Right ventricle myocardium superior (tissue), 1 donor: Measurements from ENCODE around the gene TDP1. TPM values are rescaled to one million over a fixed set of nuclear protein-coding genes. Genes with fewer than 3 reads are reported as not detected.
"Not testable (repeated sequence)": the region's sequence is repeated elsewhere in the genome, so short reads cannot be mapped to it uniquely, and the experiment has no call there.

Experiments used
- ATAC-seq: fragments of 200-7000 bp; cut with Tn5 transposase; one replicate; pipeline ENCODE4 v1.9.1; 2020; ENCODE audit warnings: mild to moderate bottlenecking; ENCODE audit not compliant: poor library complexity
- DNase-seq: peaks from one replicate; pipeline ENCODE4 v3.0.0-alpha.2; 2020
- intact Hi-C: fragments of 100-400 bp; cut with DNase I; formaldehyde crosslinking; loops from one replicate; pipeline ENCODE4 v1.11.2; 2022
- total RNA-seq: library from RNA; stranded (reverse); fragmentation: NEBNext Ultra II Directional; extraction: Animal tissue kit (Norgen Biotek cat#: 25700); gene quantifications from one replicate; pipeline ENCODE4 v1.2.1, GENCODE V29; 2021
- donor health status: DM: no; HTN: yes; CAD: no; lungs with severe emphysema.

Gene TDP1
- total RNA-seq, 1 donor from 2014 or later: 2.8 TPM

GRCh38 chr14:90062127-90062794 is 106.5 kb downstream of the TDP1 start:
- peak; percentile 53 for ATAC-seq
- intact Hi-C loops: no loop called here
- DNase-seq: no peak

- no peak for ATAC-seq
- intact Hi-C loops: no loop called here
- no peak for DNase-seq
Observed at GRCh38 chr14:90062822-90063539, 107.3 kb downstream of the TDP1 start.

DNA sequence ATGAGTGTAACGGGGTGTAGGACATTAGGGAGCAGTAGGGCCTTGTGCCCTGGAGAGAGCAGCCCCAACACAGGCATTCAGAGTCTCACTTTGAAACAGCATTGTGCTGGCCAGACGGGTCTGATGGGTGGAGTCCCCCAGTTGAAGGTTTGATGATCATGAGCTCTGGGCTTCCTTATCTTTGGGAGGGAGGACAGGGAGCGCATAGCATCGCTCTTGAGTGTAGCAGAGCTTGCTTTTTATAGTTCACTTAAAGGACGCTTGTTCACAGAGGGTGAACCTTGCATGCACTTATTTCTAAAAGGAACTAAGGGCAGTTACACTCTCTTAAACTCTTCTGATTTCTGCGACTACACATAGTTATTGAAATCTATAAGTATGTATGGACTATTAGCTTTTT is 116.6 kb downstream of the TDP1 start:
- ATAC-seq (peak; percentile 95), DNase-seq (no peak)
- intact Hi-C loops: no loop called here

DNA sequence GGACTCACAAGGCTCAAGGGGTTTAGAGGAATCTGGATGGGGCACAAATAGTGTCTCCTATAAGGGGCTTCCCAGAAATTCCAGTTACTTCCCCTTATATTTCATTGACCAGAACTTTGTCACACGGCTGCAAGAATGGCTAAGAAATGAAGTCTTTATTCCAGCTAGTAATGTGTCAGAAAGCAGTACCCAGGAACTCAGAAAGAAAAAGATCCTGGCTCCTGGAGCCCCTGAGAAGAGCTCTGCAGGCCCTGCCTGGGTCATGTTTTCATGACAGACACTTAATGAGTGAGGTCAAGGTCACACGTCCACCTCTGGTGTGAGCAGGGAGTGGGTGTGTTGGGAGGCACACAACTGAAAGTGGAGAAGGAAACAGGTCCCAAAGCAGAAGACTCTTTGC is 123.8 kb downstream of the TDP1 start:
- DNase-seq (no peak), ATAC-seq (no peak)
- intact Hi-C loops: no loop called here

GRCh38 chr14:90087433-90087832 is 131.7 kb downstream of the TDP1 start:
- ATAC-seq: peak; percentile 93
- intact Hi-C loops: no loop called here
- peak; percentile 46 for DNase-seq

DNA sequence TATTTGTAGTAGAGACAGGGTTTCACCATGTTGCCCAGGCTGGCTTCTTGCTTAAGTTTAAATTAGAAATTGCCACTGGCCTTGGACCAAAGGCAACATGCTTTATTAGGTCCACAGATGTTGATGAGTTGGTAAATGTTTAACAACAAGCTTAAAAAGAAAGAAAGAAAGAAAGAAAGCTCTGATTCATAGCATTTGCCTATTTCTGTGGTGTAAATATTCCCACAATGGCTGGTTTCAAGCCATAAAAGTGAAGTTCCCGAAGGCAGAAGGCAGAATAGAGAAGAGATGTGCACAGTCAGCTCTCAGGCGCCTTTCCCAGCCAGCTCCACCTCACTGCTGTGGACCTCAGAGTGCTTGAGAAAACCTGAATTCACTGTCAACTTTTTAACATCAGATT is 132.4 kb downstream of the TDP1 start:
- ATAC-seq: no peak
- no peak for DNase-seq
- intact Hi-C loops: no loop called here

GRCh38 chr14:90089486-90089885 is 133.8 kb downstream of the TDP1 start:
- intact Hi-C loops, ATAC-seq, DNase-seq: not testable (repeated sequence)

- intact Hi-C loops: no loop called here
- ATAC-seq (peak; percentile 68), DNase-seq (no peak)
Observed at GRCh38 chr14:90091393-90091792, 135.7 kb downstream of the TDP1 start.

- intact Hi-C loops: no loop called here
- DNase-seq: no peak
- no peak for ATAC-seq
Observed at GRCh38 chr14:90093942-90094595, 138.3 kb downstream of the TDP1 start.

Other genes with a start within 250 kb of the TDP1 start
- gene EFCAB11, start 1.2 kb upstream of the TDP1 start, total RNA-seq: 3.3 TPM
- gene KCNK13, start 106.1 kb downstream of the TDP1 start, total RNA-seq: 4.7 TPM